Loucy (cell line): ENCODE results near the gene CBLN3.

ENCODE experiments used
- H2AFZ ChIP-seq: fragments of 200-600 bp; sonication (generic); 2 replicates; pipeline ENCODE4 v1.6.0; 2016; ENCODE audit warnings: antibody characterized with exemption, mild to moderate bottlenecking, low read length, moderate library complexity
- H3F3A ChIP-seq: fragments of 200-600 bp; 2 replicates; pipeline ENCODE4 v1.6.0; 2016; ENCODE audit warnings: antibody characterized with exemption, low read depth, mild to moderate bottlenecking
- H3K27me3 ChIP-seq: fragments of 200-600 bp; sonication (generic); 2 replicates; pipeline ENCODE4 v1.6.1; 2014; ENCODE audit warnings: low read length, mild to moderate bottlenecking; ENCODE audit not compliant: insufficient read depth, poor library complexity, severe bottlenecking
- H3K36me3 ChIP-seq: fragments of 200-600 bp; sonication (generic); 2 replicates; pipeline ENCODE4 v1.6.1; 2016; ENCODE audit warnings: low read length; ENCODE audit not compliant: insufficient read depth
- H3K4me1 ChIP-seq: fragments of 200-600 bp; sonication (generic); 2 replicates; pipeline ENCODE4 v1.5.1; 2014; ENCODE audit warnings: low read length, mild to moderate bottlenecking; ENCODE audit not compliant: insufficient read depth, poor library complexity, severe bottlenecking
- H3K4me2 ChIP-seq: fragments of 200-600 bp; sonication (generic); 2 replicates; pipeline ENCODE4 v1.6.0; 2014; ENCODE audit warnings: antibody characterized with exemption, low read length, low read depth, mild to moderate bottlenecking; ENCODE audit not compliant: poor library complexity, severe bottlenecking
- H3K4me3 ChIP-seq: fragments of 200-600 bp; sonication (generic); 2 replicates; pipeline ENCODE4 v1.5.1; 2014; ENCODE audit warnings: low read length, mild to moderate bottlenecking, mixed read lengths; ENCODE audit not compliant: poor library complexity, severe bottlenecking
- H3K79me2 ChIP-seq: fragments of 200-600 bp; sonication (generic); 2 replicates; pipeline ENCODE4 v1.6.1; 2014; ENCODE audit warnings: low read length; ENCODE audit not compliant: insufficient read depth
- H3K9ac ChIP-seq: fragments of 200-600 bp; sonication (generic); 2 replicates; pipeline ENCODE4 v1.6.0; 2014; ENCODE audit warnings: mild to moderate bottlenecking, low read depth, low read length, moderate library complexity; ENCODE audit not compliant: poor library complexity, severe bottlenecking
- H3K9me2 ChIP-seq: fragments of 200-600 bp; sonication (generic); replicated peaks from 2 replicates; pipeline ENCODE4 v1.6.1; 2016; ENCODE audit warnings: low read depth, low read length, mixed read lengths
- H3K9me3 ChIP-seq: fragments of 200-600 bp; sonication (generic); 2 replicates; pipeline ENCODE4 v1.6.1; 2014; ENCODE audit warnings: mild to moderate bottlenecking, antibody characterized with exemption, low read length, low read depth; ENCODE audit not compliant: insufficient read depth
- H4K20me1 ChIP-seq: fragments of 200-600 bp; sonication (generic); 2 replicates; pipeline ENCODE4 v1.6.0; 2014; ENCODE audit warnings: antibody characterized with exemption, low read length, mild to moderate bottlenecking; ENCODE audit not compliant: insufficient read depth, poor library complexity, severe bottlenecking
- CTCF ChIP-seq: fragments of 200-600 bp; sonication (generic); conservative IDR thresholded peaks from 2 replicates; pipeline ENCODE4 v1.5.1; 2014; ENCODE audit warnings: mild to moderate bottlenecking, antibody characterized with exemption, low read length
- EZH2phosphoT487 ChIP-seq: fragments of 200-600 bp; IDR thresholded peaks from 2 replicates; pipeline ENCODE4 v1.6.1; 2018; ENCODE audit warnings: antibody characterized with exemption, mild to moderate bottlenecking, moderate library complexity, borderline replicate concordance

The CBLN3 gene

GRCh38 chr14:24436355-24437019, 7.0 kb upstream of the CBLN3 start:
- H3K4me1 ChIP-seq, result peaks cover 67% of the 10 kb centered on the region
- TF ChIP-seq CTCF (peak; percentile 84), EZH2phosphoT487 (no peak)
- peaks cover 14% of the 10 kb centered on the region; the same call in 1 of the 2 replicates for H3K36me3 ChIP-seq

GRCh38 chr14:24435998-24436354, 6.5 kb upstream of the CBLN3 start:
- Histone ChIP-seq H4K20me1 (peaks cover 18% of the 10 kb centered on the region), H3K9me3 (no peaks in the 10 kb centered on the region), H3K9me2 (no peaks in the 10 kb centered on the region), H3K4me3 (peak overlapping the region; percentile 69), H3K4me2 (peak overlapping the region; percentile 80), H3K27me3 (no peaks in the 10 kb centered on the region), H2AFZ (no peak overlapping the region), H3K4me1 (peaks cover 67% of the 10 kb centered on the region), H3K9ac (peak overlapping the region; percentile 81), H3K79me2 (peaks cover 47% of the 10 kb centered on the region), H3K36me3 (peaks cover 14% of the 10 kb centered on the region; the same call in 1 of the 2 replicates), H3F3A (0 out of 2 replicates have a peak, but pooled peaks cover 5% of the 10 kb centered on the region)
- TF ChIP-seq CTCF (no peak), EZH2phosphoT487 (no peak)

More at GRCh38 chr14:24436355-24437019, 7.0 kb upstream of the CBLN3 start:
- Histone ChIP-seq H3K27me3 (no peaks in the 10 kb centered on the region), H3K9ac (peak overlapping the region; percentile 81), H3K4me2 (peak overlapping the region; percentile 80), H4K20me1 (peaks cover 17% of the 10 kb centered on the region), H3K79me2 (peaks cover 47% of the 10 kb centered on the region), H3K9me2 (no peaks in the 10 kb centered on the region), H3K4me3 (peak overlapping the region; percentile 69), H2AFZ (no peak overlapping the region), H3F3A (0 out of 2 replicates have a peak, but pooled peaks cover 5% of the 10 kb centered on the region), H3K9me3 (no peaks in the 10 kb centered on the region)

GRCh38 chr14:24435192-24435810, 5.8 kb upstream of the CBLN3 start:
- peaks cover 47% of the 10 kb centered on the region for H3K79me2 ChIP-seq
- peaks cover 14% of the 10 kb centered on the region; the same call in 1 of the 2 replicates for H3K36me3 ChIP-seq
- H2AFZ ChIP-seq, result no peak overlapping the region
- peaks cover 65% of the 10 kb centered on the region for H3K4me1 ChIP-seq
- no peak overlapping the region for H3K4me3 ChIP-seq
- no peaks in the 10 kb centered on the region for H3K9me3 ChIP-seq
- peak overlapping the region; percentile 80 for H3K4me2 ChIP-seq
- 0 out of 2 replicates have a peak, but pooled peaks cover 5% of the 10 kb centered on the region for H3F3A ChIP-seq
- TF ChIP-seq CTCF (no peak), EZH2phosphoT487 (no peak)
- peak overlapping the region; percentile 81 for H3K9ac ChIP-seq
- H3K9me2 ChIP-seq, result no peaks in the 10 kb centered on the region
- no peaks in the 10 kb centered on the region for H3K27me3 ChIP-seq
- H4K20me1 ChIP-seq, result peaks cover 25% of the 10 kb centered on the region
